GM20431 (cell line): Measurements from ENCODE around the gene MYO5B.

ENCODE experiments used
- in situ Hi-C: fragments of 300-500 bp; cut with MseI, MboI; formaldehyde crosslinking; loops from one replicate; pipeline ENCODE4 v1.15.0; 2020; ENCODE audit warnings: low sequenced_read_pairs; ENCODE audit not compliant: unreplicated experiment

MYO5B gene

GRCh38 chr18:49948975-49949374 is 246.0 kb downstream of the MYO5B start:
- in situ Hi-C loops, result no loop called here

- in situ Hi-C loops, result no loop called here
These were observed 250.3 kb downstream of the MYO5B start for GRCh38 chr18:49944663-49945062.

- in situ Hi-C loops, result no loop called here
These were observed 258.1 kb downstream of the MYO5B start for GRCh38 chr18:49936821-49937220.

GRCh38 chr18:49935215-49935614 is 259.7 kb downstream of the MYO5B start:
- in situ Hi-C loops, result no loop called here

GRCh38 chr18:49934457-49934856 is 260.5 kb downstream of the MYO5B start:
- in situ Hi-C loops, result no loop called here

- in situ Hi-C loops, result no loop called here
These were observed 261.3 kb downstream of the MYO5B start for GRCh38 chr18:49933530-49934128.

GRCh38 chr18:49931760-49932159 is 263.2 kb downstream of the MYO5B start:
- in situ Hi-C loops, result no loop called here

- in situ Hi-C loops, result no loop called here
These were observed 263.8 kb downstream of the MYO5B start for GRCh38 chr18:49931179-49931578.

GRCh38 chr18:49926106-49926745 is 268.7 kb downstream of the MYO5B start:
- in situ Hi-C loops, result no loop called here

GRCh38 chr18:49924293-49924983 is 270.5 kb downstream of the MYO5B start:
- in situ Hi-C loops, result no loop called here

- in situ Hi-C loops, result no loop called here
These were observed 272.7 kb downstream of the MYO5B start for GRCh38 chr18:49922228-49922627.

- in situ Hi-C loops, result no loop called here
These were observed 273.5 kb downstream of the MYO5B start for GRCh38 chr18:49921318-49921985.

- in situ Hi-C loops, result no loop called here
These were observed 274.2 kb downstream of the MYO5B start for GRCh38 chr18:49920731-49921130.

- in situ Hi-C loops, result no loop called here
These were observed 277.2 kb downstream of the MYO5B start for GRCh38 chr18:49917742-49918141.

- in situ Hi-C loops, result no loop called here
These were observed 279.6 kb downstream of the MYO5B start for GRCh38 chr18:49915352-49915751.

- in situ Hi-C loops, result no loop called here
These were observed 281.7 kb downstream of the MYO5B start for GRCh38 chr18:49913221-49913620.

GRCh38 chr18:49911427-49911826 is 283.5 kb downstream of the MYO5B start:
- in situ Hi-C loops, result no loop called here

GRCh38 chr18:49910986-49911385 is 284.0 kb downstream of the MYO5B start:
- in situ Hi-C loops, result no loop called here

- in situ Hi-C loops, result no loop called here
These were observed 284.9 kb downstream of the MYO5B start for GRCh38 chr18:49910019-49910418.

- in situ Hi-C loops, result no loop called here
These were observed 287.5 kb downstream of the MYO5B start for GRCh38 chr18:49907346-49907929.

- in situ Hi-C loops, result no loop called here
These were observed 289.2 kb downstream of the MYO5B start for GRCh38 chr18:49905771-49906170.
